Renal cortex interstitium (tissue), 11 donors: ENCODE data around the gene HDAC9. TPM values are rescaled to one million over a fixed set of nuclear protein-coding genes. Genes with fewer than 3 reads are reported as not detected.

Experiments
- DNase-seq, 11 donors: peaks; one replicate each; pipeline ENCODE4 v3.0.0-alpha.2; 2013; ENCODE audit warnings: low read depth in 9 of 11, low spot score in 4 of 11; ENCODE audit errors: extremely low read depth in 1 of 11
- polyA plus RNA-seq, 3 donors: library from polyadenylated mRNA; unstranded; fragments of 120-200 nt; gene quantifications; one replicate each; pipeline ENCODE4 v1.2.1, GENCODE V29; 2013; ENCODE audit not compliant: insufficient read length in 3 of 3

The HDAC9 gene
- polyA plus RNA-seq, 3 donors = 8.8 to 10.2 (median 9.6) TPM

DNA sequence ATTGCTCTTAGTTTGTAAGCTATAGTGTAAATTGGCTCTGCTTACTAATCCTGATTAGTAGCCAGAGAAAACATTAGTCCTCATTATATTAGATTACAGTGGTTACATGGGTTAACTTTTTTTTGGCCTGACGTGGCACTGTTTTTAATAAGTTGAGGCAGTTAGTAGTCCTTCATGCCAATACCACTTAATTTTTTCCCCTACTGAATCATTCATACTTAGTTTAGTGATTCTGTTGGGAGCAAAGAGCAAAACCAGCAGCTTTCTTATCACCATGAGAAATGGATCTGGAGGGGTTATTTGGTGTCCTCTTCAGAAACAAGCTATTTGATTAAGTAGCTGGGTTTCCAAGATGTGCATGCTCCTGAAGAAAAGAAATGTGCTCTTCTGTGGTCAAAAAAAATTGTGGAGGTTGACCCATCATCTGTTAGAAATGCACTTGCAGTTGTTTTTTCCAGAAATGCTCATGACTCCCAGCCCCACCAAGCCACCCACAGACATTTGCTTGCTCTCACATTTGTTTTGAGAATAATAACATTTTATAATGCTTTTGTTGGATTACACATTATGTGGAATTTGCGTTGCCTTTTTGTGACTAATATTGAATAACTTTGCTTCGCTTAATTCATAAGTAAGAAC, 258.5 kb downstream of the HDAC9 start:
- DNase-seq = no peak

DNA sequence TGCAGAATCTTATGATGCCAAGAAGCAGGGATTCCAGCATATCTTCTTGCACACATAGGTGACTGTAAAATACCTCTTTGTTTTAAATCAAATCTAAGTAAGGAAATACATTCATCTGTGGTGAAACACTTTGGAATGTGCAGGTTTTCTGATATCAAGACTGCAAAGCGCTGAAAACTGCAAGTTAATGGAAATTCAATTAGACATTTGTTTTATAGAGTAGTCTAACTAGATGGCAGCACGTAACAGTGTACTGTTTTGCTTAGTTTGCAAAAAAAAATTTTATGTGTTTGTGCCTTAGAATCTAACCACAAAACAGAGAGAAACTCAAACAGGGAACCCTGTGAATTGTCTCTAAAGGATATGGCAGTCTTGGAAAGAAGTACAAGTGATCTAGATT, 259.2 kb downstream of the HDAC9 start:
- DNase-seq = no peak

DNA sequence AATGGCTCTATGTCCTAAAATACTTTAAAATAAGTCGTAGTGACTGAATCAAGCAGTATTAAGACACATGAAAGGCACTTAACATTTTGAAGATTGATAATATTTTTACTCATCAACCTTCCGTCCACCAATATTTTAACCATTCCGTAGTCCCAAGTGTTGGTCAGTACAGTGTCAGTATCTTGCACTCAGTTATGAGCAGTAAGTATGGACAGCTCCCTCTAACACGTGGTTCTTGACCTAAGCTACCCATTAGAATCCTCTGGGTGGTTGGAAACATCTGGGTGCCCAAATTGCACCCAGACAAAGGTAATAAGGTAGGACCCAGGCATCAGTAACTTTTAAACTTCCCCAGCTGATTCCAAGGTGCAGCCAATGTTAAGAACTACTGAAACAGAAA, 260.2 kb downstream of the HDAC9 start:
- no peak for DNase-seq

DNA sequence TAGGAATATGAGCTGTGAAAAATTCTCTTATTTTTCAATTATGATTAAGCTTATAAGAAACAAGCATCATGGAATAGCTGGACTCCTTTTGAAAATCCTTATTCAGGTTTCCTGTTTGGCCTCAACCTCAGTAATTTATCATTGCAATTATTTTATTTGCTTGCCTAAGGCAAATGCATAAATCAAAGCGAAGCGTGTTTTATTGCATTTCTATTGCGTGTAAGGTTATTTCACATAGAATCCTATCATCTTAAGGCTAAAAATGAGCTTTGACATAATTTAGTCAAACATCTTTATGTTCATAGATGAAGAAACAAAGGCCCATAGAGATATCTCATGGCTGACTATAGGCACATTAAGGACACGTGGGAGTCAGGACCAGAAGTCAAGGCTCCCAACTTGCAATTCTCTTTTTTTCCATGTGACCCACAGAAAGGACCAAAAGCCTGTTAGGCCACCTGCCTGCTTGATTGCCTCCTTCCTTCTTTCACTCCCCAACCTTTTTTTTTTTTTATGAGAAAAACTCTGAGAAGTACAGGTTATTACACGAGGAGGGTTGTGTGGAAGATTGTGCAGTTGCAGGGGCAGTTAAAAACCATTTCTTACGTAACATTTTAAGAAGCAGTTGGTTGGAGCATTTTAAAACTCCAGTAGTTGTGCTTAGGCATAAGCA, 261.0 kb downstream of the HDAC9 start:
- no peak for DNase-seq

DNA sequence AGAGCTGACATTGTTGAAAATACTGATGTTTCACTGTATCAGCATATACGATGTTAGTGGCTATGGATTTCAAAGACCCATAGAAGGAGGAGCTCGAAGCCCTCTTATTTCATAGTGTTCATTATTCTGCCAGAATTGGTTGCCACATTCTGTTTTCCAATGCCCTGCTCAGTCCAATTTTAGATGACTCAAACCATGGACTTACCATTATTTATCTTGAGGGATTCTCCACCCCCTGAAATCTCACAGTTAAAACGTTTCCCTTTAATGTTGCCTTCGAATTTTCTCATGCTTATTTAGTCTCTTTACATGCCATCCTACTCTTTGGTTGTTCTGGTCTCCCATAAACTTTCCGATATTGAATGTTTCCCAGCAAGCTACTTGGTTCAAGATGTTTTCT, 264.5 kb downstream of the HDAC9 start:
- no peak for DNase-seq

DNA sequence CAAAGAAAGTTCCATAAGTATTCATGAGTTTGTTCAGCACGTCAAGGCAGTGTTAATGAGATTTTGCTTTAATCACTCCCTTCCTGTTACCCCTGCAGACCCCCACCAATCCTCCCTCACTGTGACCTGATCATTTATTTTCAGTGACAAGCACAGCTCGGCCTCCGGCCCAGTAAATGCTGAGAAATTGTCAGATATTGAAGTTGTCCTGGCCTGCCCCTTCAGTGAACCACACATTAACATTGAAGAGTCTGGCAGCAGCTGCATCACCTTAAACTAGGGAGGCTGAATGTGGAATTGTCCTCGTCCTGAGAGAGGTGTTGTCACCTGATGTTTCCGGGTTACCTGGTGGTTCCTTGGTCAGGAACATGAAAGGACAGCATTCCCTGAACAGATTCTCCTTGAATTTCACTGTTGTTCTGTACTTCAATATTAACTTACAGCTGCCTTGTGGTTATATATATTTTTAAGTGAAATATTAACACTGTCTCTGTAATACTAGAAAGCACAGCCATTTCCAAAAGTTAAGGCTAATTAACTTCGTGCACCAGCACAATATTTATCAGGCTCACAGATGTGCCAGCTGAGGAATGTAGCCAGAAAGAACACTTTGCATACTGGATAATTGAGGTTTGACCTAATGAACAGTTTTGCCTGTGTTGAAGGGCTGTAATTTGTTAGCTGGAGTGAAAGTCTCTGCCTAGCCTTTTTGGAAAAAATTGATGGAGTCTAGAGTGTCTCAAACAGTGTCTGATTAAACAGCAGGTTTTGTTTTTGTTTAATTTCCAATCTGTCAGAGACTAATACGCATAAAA, 265.3 kb downstream of the HDAC9 start:
- DNase-seq = peak in 2 of 11 donors; percentile 14 to 26

DNA sequence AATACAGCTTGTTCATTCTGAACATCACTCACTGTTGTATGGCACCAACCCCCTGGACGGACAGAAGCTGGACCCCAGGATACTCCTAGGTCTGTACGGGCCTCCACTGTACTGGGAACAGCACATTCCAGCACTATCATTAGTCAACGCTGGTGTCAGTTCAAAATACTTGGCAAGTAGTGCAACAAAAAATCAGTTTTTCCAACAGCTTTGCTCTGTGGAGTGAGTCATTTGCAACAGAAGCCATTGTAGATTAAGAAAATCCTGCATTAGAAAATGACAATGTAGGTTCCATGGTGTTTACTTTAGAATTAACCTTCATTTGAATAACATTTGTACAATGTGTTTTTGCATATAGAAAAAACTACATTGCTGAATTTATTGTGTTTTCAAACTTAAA, 266.6 kb downstream of the HDAC9 start:
- no peak for DNase-seq

DNA sequence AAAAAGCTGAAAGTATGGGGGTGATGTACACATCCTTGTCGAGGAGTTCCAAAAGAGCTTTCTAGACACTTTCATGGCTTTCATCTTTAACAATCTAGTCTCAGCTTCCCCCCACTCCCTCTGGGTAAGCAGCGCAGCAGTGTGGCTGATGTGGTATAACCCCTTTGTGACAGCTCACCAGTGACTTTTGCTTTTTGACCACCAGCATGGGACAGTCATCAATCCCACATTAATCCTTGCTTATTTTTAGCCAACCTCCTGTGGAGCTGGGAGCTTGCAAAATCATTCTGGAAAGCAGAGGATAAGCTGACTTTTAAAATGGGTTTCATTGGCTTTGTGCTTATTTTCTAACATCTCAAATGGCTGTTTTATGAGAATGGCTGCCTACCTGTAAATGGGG, 272.7 kb downstream of the HDAC9 start:
- DNase-seq = no peak

DNA sequence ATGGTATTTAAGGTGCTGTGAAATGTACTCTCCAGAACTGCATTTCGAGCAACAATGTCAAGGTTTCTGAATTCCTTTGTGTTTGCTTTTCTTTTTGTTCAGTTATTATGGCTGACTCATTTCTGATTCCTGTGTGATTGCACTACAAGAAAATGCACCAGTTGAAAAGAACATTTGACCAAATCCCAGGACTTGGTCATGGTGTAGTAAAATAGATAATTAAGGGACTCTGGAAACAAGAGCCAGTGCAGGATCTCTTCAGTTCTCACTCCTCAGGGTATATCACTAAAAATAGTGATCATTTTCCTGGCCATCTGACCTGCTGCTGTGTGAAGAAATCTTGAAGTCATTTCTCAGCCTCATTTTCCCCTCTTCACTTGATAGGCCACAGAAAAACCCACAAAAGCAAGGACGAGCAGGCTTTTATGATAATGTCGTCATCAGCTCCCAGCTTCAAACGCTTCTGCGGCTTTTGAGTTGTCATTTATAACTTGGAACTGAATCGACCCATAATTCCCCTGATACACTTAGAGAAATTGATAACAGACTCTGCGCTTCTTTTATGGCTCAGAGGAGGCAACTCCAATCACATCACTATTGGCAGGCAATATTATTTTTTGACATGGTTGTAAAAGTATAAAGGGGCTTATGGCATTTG, 274.7 kb downstream of the HDAC9 start:
- no peak for DNase-seq

DNA sequence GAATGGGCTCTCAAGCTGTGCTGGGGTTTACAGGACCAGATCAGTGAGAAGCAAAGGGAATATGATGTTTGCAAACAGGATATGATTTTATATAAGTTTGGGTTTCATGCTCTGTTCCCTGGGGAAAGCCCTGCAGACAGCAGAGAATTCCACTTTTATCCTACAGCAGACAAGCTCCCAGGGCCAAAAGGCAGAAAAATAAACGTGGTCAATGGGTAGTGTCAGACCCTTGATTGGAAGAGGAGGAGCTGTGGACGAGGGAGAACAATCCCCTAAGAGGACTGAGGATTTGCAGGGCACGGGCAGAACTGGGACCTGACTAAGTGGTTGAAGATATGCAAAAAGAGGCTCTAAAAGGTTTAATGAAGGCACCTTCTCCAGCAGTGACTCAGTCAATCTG, 275.3 kb downstream of the HDAC9 start:
- DNase-seq = no peak

DNA sequence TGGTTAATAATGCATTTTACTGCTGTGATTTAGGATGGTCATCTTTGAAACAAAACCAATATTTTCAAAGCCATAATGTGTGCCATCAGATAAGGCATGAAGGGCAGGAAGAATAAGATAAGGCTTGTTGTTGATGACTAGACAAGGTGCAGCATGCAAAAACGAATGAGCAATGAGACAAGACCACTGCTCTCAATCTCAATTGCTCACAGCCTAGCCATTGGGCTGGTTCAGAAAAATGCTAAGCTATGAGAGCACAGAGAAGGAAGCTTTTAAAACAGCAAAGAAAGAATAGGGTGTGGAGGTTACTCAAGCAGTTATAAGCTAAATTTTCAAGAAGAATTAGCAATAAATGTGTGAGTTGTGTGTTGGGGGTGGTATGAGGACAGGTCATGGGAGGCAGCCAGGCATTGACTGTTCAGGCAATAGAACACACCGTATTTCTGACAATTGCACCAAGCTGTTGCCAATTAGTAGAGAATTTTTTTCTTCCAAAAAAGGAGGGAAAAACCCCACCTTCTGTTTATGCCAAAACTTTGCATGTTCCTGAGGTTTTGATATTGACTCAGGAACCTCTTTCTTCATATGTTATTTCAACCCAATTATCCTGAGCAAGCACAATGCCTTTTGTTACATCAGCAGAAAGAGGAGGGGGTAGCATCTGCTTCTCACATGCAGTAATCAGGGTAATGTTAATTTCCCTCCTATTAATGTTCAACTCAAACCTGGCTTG, 276.5 kb downstream of the HDAC9 start:
- DNase-seq = no peak

DNA sequence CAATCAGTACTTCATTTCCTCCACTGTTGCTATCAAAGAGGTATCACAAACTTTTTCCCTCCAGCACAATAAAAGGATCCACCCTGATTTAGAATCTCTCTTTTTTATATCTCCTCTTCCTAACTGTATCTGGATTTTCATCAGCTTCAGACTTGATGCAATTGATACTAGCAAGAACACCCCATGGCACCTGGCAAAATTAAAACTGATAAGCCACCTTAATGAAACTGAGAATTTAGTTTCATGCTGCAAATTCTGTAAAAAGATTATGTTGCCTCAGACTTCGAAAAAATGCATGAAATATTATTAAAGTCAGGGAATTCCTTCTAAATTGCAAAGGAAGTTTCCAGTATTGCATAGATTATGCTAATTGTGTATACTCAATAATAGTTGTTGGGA, 277.0 kb downstream of the HDAC9 start:
- DNase-seq = no peak

DNA sequence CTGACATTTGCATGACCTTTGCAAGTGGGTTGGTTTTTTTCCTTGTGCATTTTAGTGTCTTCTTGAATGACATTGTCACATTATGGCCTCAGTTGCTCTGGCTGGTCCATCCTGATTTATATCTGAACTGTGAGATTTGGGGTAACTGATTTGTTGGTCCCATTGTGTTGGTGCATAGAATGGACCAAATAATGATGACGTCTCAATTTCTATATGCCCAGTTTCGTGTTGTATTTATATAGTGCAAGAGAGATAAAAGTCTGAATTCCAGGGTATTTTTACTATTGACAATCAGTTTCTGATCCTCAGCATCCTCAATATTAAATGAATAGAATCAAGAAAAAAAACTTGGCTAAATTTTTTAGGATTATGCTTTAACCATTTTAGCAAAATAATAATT, 281.8 kb downstream of the HDAC9 start:
- DNase-seq = no peak

DNA sequence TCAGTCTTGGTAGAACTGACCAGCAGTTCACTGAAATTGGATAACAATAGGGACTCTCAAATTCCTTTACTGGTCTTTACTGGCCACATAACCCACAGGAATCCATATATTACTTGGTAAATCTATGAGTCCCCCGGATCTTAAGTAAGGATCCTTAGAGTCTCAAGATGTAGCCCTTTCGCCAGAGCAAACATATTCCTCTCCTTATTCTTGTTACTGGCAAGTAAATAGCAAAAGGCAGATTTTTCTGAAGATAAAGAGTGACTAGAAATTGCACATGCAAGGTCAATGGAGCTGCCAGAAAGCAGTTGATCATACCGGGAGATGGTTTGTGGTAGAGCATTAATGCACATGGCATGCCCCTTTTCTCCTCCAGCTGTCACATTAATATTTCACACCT, 283.0 kb downstream of the HDAC9 start:
- DNase-seq = no peak

DNA sequence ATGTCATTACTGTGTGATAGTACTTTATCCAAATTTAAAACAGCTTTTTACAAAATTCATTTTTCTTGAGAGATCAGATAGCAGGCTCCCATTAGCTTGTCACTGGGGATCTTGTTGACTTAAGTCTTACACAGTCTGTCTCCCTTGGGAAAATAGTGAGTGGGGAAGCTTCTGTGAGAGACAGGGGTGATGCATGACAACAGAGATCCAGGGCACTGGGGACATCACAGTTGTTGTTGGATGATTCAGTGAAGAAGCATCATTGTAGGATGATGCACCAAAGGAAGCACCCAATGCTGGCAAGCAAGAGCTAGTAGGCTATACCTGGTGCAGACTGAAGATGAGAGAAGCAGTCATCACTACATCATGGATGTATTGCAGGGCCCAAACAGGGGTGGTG, 284.7 kb downstream of the HDAC9 start:
- no peak for DNase-seq

DNA sequence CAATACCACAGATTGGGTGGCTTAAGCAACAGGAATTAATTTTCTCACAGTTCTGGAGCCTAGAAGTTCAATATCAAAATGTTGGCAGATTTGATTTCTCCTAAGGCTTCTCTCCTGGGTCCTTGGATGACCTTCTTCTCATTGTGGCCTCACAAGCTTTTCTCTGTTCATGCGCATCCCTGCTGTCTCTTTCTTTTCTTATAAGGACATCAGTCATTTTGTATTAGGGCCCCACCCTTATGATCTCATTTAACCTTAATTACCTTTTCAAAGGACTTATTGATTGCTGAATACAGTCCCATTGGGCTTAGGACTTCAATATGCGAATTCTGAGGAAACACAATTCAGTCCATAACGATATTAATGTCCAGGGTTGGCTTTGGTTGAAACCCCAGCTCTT, 285.4 kb downstream of the HDAC9 start:
- DNase-seq = no peak

DNA sequence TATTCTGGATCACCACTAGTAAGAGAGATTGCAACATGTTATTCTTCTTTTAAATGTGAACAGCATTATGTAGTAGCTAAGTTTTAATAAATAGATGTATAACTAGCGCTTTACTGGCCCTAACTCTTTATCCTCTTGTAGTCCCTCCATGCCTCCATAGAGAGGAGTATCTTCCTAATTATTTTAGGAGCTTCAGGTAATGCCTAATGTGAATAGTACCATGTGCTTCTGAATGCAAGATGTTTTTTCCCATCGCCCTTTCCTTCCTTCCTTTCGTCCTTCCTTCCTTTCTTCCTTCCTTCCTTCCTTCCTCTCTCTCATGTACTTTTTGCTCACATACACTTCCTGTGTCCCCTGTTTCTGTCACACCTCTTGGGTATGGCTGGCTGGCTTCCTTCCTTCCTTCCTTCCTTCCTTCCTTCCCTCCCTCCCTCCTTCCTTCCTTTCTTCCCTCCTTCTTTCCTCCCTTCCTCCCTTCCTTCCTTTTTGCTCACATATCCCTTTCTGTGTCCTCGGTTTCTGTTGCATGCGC, 290.7 kb downstream of the HDAC9 start:
- DNase-seq = no peak

DNA sequence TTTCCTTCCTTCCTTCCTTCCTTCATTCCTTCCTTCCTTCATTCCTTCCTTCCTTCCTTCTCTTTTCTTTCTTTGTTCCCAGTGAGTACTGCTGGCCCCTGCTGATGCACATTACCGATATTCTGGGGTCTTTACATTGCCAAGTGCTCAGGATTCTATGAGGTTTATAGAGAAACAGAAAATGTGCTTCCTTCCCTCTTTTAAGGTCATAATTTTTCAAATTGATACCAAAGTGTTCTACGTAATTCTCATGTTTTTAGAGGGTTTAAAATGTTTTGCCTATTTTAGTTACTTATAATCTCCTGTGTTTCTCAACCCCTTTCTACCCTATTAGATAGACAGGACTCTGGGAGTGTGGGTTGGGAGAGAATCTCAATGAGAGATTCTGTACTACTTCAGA, 291.2 kb downstream of the HDAC9 start:
- no peak for DNase-seq

DNA sequence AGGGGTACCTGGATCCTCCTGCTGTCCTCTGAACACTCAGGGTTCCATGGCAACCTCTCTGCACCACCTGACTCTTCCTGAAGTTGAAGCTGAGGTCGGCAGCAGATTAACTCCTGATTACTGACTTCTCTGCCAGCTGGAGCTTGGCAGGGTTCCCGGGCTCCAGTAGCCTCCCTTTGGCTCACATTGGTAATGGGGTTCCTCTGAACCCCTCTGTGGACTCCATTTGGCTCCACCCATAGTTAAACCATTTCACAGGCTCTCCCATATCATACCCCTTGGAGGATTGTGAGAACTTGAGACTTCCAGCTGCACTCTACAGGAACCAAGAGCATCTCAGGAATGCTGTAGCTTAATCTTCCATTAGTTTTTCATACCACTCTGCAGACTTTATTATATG, 292.5 kb downstream of the HDAC9 start:
- DNase-seq = no peak
